Prostate gland (tissue), 2 donors: Measurements from ENCODE around the gene GYS1. TPM values are rescaled to one million over a fixed set of nuclear protein-coding genes. Genes with fewer than 3 reads are reported as not detected.
A peak's percentile ranks its signal among the peaks of the same experiment; 100 is the strongest.

Experiments used
- DNase-seq: peaks from one replicate; pipeline ENCODE4 v3.0.0-alpha.2; 2019; ENCODE audit warnings: low spot score
- H3K27ac ChIP-seq, 2 donors: fragments of 200-600 bp; sonication (generic); 2 replicates each; pipeline ENCODE4 v1.5.1; 2017 to 2019
- H3K27me3 ChIP-seq: fragments of 200-600 bp; sonication (generic); replicated peaks from 2 replicates; pipeline ENCODE4 v1.5.1; 2019; ENCODE audit not compliant: insufficient read depth
- H3K36me3 ChIP-seq, 2 donors: fragments of 200-600 bp; sonication (generic); 1 replicate in 1 of 2; 2 replicates in 1 of 2; pipeline versions ENCODE4 v1.5.1 to v1.8.1; 2017 to 2019
- H3K4me1 ChIP-seq: fragments of 200-600 bp; sonication (generic); replicated peaks from 2 replicates; pipeline ENCODE4 v1.5.1; 2019
- H3K4me3 ChIP-seq, 2 donors: fragments of 200-600 bp; sonication (generic); 2 replicates each; pipeline ENCODE4 v1.5.1; 2017 to 2019
- H3K9me3 ChIP-seq: fragments of 200-600 bp; sonication (generic); 2 replicates; pipeline ENCODE4 v1.5.1; 2017
- CTCF ChIP-seq, 4 experiments: fragments of 200-600 bp in 2 of 4; fragments of 450-650 bp in 2 of 4; sonication (generic) in 2 of 4; IDR thresholded peaks; 1 replicate in 3 of 4; 2 replicates in 1 of 4; pipeline ENCODE4 v1.5.1; 2016 to 2019; ENCODE audit warnings: antibody characterized with exemption in 4 of 4, mild to moderate bottlenecking in 2 of 4, moderate library complexity in 2 of 4
- POLR2A ChIP-seq: fragments of 450-650 bp; IDR thresholded peaks from one replicate; pipeline ENCODE4 v1.6.1; 2016; ENCODE audit warnings: antibody characterized with exemption, mild to moderate bottlenecking
- POLR2AphosphoS5 ChIP-seq: sonication (generic); formaldehyde crosslinking; IDR thresholded peaks from one replicate; pipeline ENCODE4 v1.6.1; 2017; ENCODE audit warnings: antibody characterized with exemption
- WGBS: methylation state at CpG from one replicate; pipeline ENCODE4 v1.1.5; 2018; 5-methylcytosine and 5-hydroxymethylcytosine counted together
- intact Hi-C: fragments of 100-400 bp; cut with DNase I; formaldehyde crosslinking; loops from one replicate; pipeline ENCODE4 v1.14.2; 2022
- total RNA-seq, 2 donors: library from RNA; depleted of rRNA; stranded (reverse); fragments of >200 nt; gene quantifications; one replicate each; pipeline ENCODE4 v1.1.0, GENCODE V29; 2016

The GYS1 gene
- total RNA-seq, 2 donors from 2014 or later: 47.3 to 52.0 TPM

GRCh38 chr19:49017666-49018351 lies 24.7 kb upstream of the GYS1 start:
- no peaks in the 10 kb centered on the region for H3K36me3 ChIP-seq
- H3K9me3 ChIP-seq: no peaks in the 10 kb centered on the region
- TF ChIP-seq POLR2A: no peak
- TF ChIP-seq CTCF (IDR thresholded peaks at IDR 0.05): peak in 2 of 4 experiments; percentile 26 to 45
- H3K4me1 ChIP-seq: no peaks in the 10 kb centered on the region
- H3K27ac ChIP-seq: no peak overlapping the region
- intact Hi-C loops: no loop called here
- WGBS: under 1% methylated on average over 56 of the region's 62 CpGs
- H3K4me3 ChIP-seq: peak overlapping the region; percentile 16 to 35
- no peak for DNase-seq
- no peaks in the 10 kb centered on the region for H3K27me3 ChIP-seq

GRCh38 chr19:49017041-49017665 lies 24.0 kb upstream of the GYS1 start, which contains the start of gene LHB:
TSS of gene LHB (minus strand) at chr19:49017091. CDS start at chr19:49017081, 10 bp downstream.
- TF ChIP-seq POLR2A (no peak), CTCF (IDR thresholded peaks at IDR 0.05) (no peak), POLR2AphosphoS5 (no peak)
- no peak for DNase-seq
- no peak within 1 kb of the TSS for H3K27ac ChIP-seq
- H3K4me3 ChIP-seq: peak within 1 kb of the TSS; percentile 16 to 35
- intact Hi-C loops: no loop called here
- H3K36me3 ChIP-seq: no peaks in the 10 kb centered on the region
- H3K9me3 ChIP-seq: no peaks in the 10 kb centered on the region
- no peaks in the 10 kb centered on the region for H3K27me3 ChIP-seq
- no peaks in the 10 kb centered on the region for H3K4me1 ChIP-seq
- 71% methylated on average over 15 of the region's 17 CpGs for WGBS

- TF ChIP-seq POLR2AphosphoS5 (no peak), POLR2A (no peak), CTCF (IDR thresholded peaks at IDR 0.05) (no peak)
- H3K36me3 ChIP-seq: no peaks in the 10 kb centered on the region
- no peaks in the 10 kb centered on the region for H3K4me1 ChIP-seq
- DNase-seq: no peak
- no peaks in the 10 kb centered on the region for H3K9me3 ChIP-seq
- no peaks in the 10 kb centered on the region for H3K27me3 ChIP-seq
- intact Hi-C loops: no loop called here
- H3K27ac ChIP-seq: no peak overlapping the region
- H3K4me3 ChIP-seq: no peak overlapping the region
- WGBS: 81% methylated on average over 22 of the region's 29 CpGs
Observed at GRCh38 chr19:49016067-49016839, 23.1 kb upstream of the GYS1 start.

- intact Hi-C loops: no loop called here
- Histone ChIP-seq H3K9me3 (no peaks in the 10 kb centered on the region), H3K27ac (no peak overlapping the region), H3K4me3 (no peak overlapping the region), H3K27me3 (no peaks in the 10 kb centered on the region), H3K4me1 (no peaks in the 10 kb centered on the region), H3K36me3 (no peaks in the 10 kb centered on the region)
- TF ChIP-seq POLR2A: no peak
- no peak for TF ChIP-seq CTCF (IDR thresholded peaks at IDR 0.05)
- no peak for TF ChIP-seq POLR2AphosphoS5
- 93% methylated on average over 18 of the region's 18 CpGs for WGBS
- DNase-seq: no peak
Observed at GRCh38 chr19:49014870-49015255, 21.8 kb upstream of the GYS1 start.
